Measurements from ENCODE around the gene RPL13. TPM values are rescaled to one million over a fixed set of nuclear protein-coding genes. Genes with fewer than 3 reads are reported as not detected.
"Not testable (repeated sequence)": the region's sequence is repeated elsewhere in the genome, so short reads cannot be mapped to it uniquely, and the experiment has no call there.

Gene RPL13
- total RNA-seq, 1 experiment from 2014 or later: 2,032 TPM

- no peak for DNase-seq (ENCODE audit: low read depth)
Observed at GRCh38 chr16:89563639-89564392, 3.3 kb downstream of the RPL13 start.

- DNase-seq (ENCODE audit: low read depth): no peak
Observed at GRCh38 chr16:89564476-89565255, 4.2 kb downstream of the RPL13 start.

GRCh38 chr16:89565256-89565505 lies 4.7 kb downstream of the RPL13 start:
- no peak for DNase-seq (ENCODE audit: low read depth)

GRCh38 chr16:89565506-89566372 lies 5.3 kb downstream of the RPL13 start:
- peak; percentile 51 for DNase-seq (ENCODE audit: low read depth)

GRCh38 chr16:89567656-89568594 lies 7.4 kb downstream of the RPL13 start:
- no peak for DNase-seq (ENCODE audit: low read depth)

GRCh38 chr16:89569506-89570341 lies 9.2 kb downstream of the RPL13 start:
- peak; percentile 67 for DNase-seq (ENCODE audit: low read depth)

GRCh38 chr16:89570342-89570923 lies 10.0 kb downstream of the RPL13 start:
- no peak for DNase-seq (ENCODE audit: low read depth)

GRCh38 chr16:89570983-89571598 lies 10.6 kb downstream of the RPL13 start:
- DNase-seq (ENCODE audit: low read depth): not testable (repeated sequence)

- DNase-seq (ENCODE audit: low read depth): no peak
Observed at GRCh38 chr16:89571636-89572035, 11.2 kb downstream of the RPL13 start.

- DNase-seq (ENCODE audit: low read depth): no peak
Observed at GRCh38 chr16:89572073-89572484, 11.6 kb downstream of the RPL13 start.

- DNase-seq (ENCODE audit: low read depth): no peak
Observed at GRCh38 chr16:89572485-89573205, 12.2 kb downstream of the RPL13 start.

- DNase-seq (ENCODE audit: low read depth): peak; percentile 75
Observed at GRCh38 chr16:89573826-89574680, 13.6 kb downstream of the RPL13 start.

GRCh38 chr16:89574681-89575246 lies 14.3 kb downstream of the RPL13 start:
- peak; percentile 53 for DNase-seq (ENCODE audit: low read depth)

- no peak for DNase-seq (ENCODE audit: low read depth)
Observed at GRCh38 chr16:89575247-89576152, 15.0 kb downstream of the RPL13 start, which contains the start of gene CPNE7. Gene CPNE7, plus strand, starts transcription at chr16:89575758. Its CDS starts 140 bp downstream, at chr16:89575898.

GRCh38 chr16:89576153-89577054 lies 15.9 kb downstream of the RPL13 start:
- DNase-seq (ENCODE audit: low read depth): no peak
